MM.1S (cell line): ENCODE measurements around the gene LTBP1.

Source experiments
- DNase-seq: peaks from one replicate; pipeline ENCODE4 v3.0.0-alpha.2; 2015
- H2AFZ ChIP-seq: fragments of 300-600 bp; sonication (generic); 2 replicates; pipeline ENCODE4 v1.6.0; 2016; ENCODE audit warnings: antibody characterized with exemption, low read length
- H3F3A ChIP-seq: fragments of 300-600 bp; sonication (generic); 2 replicates; pipeline ENCODE4 v1.6.1; 2016; ENCODE audit warnings: mild to moderate bottlenecking, antibody characterized with exemption, low read length, moderate library complexity, mixed read lengths; ENCODE audit not compliant: insufficient read depth
- H3K27ac ChIP-seq: fragments of 300-600 bp; sonication (generic); 2 replicates; pipeline ENCODE4 v1.5.1; 2016; ENCODE audit warnings: mild to moderate bottlenecking, low read length
- H3K27me3 ChIP-seq: fragments of 300-600 bp; sonication (generic); replicated peaks from 2 replicates; pipeline ENCODE4 v1.6.0; 2016; ENCODE audit warnings: low read length; ENCODE audit not compliant: insufficient read depth
- H3K36me3 ChIP-seq: fragments of 300-600 bp; sonication (generic); replicated peaks from 2 replicates; pipeline ENCODE4 v1.6.1; 2016; ENCODE audit warnings: mild to moderate bottlenecking, low read length, mixed read lengths; ENCODE audit not compliant: insufficient read depth
- H3K4me1 ChIP-seq: fragments of 300-600 bp; sonication (generic); 2 replicates; pipeline ENCODE4 v1.6.1; 2016; ENCODE audit warnings: low read length, mixed read lengths
- H3K4me2 ChIP-seq: fragments of 300-600 bp; sonication (generic); 2 replicates; pipeline ENCODE4 v1.6.0; 2016; ENCODE audit warnings: low read depth, low read length
- H3K4me3 ChIP-seq: fragments of 300-600 bp; sonication (generic); 2 replicates; pipeline ENCODE4 v1.5.1; 2016; ENCODE audit warnings: low read length, mixed read lengths
- H3K79me2 ChIP-seq: fragments of 300-600 bp; sonication (generic); 2 replicates; pipeline ENCODE4 v1.6.1; 2016; ENCODE audit warnings: mixed run types, low read length, mixed read lengths
- H3K9ac ChIP-seq: fragments of 300-600 bp; sonication (generic); 2 replicates; pipeline ENCODE4 v1.6.1; 2016; ENCODE audit warnings: low read length, mixed read lengths
- H3K9me2 ChIP-seq: fragments of 300-600 bp; sonication (generic); replicated peaks from 2 replicates; pipeline ENCODE4 v1.6.1; 2016; ENCODE audit warnings: mild to moderate bottlenecking, low read length, mixed read lengths; ENCODE audit not compliant: insufficient read depth
- H3K9me3 ChIP-seq: fragments of 300-600 bp; sonication (generic); replicated peaks from 2 replicates; pipeline ENCODE4 v1.6.1; 2016; ENCODE audit warnings: mild to moderate bottlenecking, low read length, mixed read lengths; ENCODE audit not compliant: insufficient read depth
- H4K20me1 ChIP-seq: fragments of 300-600 bp; sonication (generic); 2 replicates; pipeline ENCODE4 v1.6.1; 2016; ENCODE audit warnings: mild to moderate bottlenecking, low read length, moderate library complexity, mixed read lengths; ENCODE audit not compliant: insufficient read depth
- EZH2 ChIP-seq: fragments of 300-600 bp; sonication (generic); optimal IDR thresholded peaks from 2 replicates; pipeline ENCODE3; 2017; ENCODE audit warnings: low read depth, mild to moderate bottlenecking, antibody characterized with exemption, low read length, mixed read lengths
- EZH2phosphoT487 ChIP-seq: fragments of 300-600 bp; sonication (generic); IDR thresholded peaks from 2 replicates; pipeline ENCODE4 v1.6.1; 2018; ENCODE audit warnings: antibody characterized with exemption, low read length
- TF ChIP-seq, protein P1 (sequence below): fragments of 300-600 bp; sonication (generic); IDR thresholded peaks from 2 replicates; pipeline ENCODE4 v1.5.1; 2016; ENCODE audit warnings: antibody characterized with exemption, low read length, mixed read lengths

The LTBP1 gene

DNA sequence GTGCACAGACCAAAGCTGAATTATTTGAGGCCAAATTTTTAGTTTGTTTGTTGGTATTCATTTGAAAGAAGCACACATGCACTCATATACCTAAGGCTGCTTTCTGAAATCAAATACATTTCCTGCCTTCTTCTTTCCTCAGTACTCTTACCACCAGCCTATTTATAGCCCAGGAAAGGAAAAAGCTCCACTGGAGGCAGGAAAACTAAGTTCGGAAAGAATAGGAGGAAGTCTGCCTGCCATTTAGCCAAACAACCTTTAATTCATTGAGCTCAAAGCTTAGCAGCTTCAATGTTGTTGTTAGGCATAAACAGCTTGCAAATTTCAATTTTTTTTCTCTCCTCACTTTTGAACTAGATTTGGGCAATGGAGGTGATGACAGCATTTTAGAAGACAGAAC is 489.3 kb downstream of the LTBP1 start:
- Histone ChIP-seq H3K9me2 (no peaks in the 10 kb centered on the region), H3K4me3 (no peak overlapping the region), H3K27ac (no peak overlapping the region), H3K4me2 (no peak overlapping the region), H3K4me1 (no peaks in the 10 kb centered on the region), H3K9ac (no peak overlapping the region), H3K36me3 (no peaks in the 10 kb centered on the region), H2AFZ (no peak overlapping the region), H3K9me3 (no peaks in the 10 kb centered on the region), H3F3A (no peaks in the 10 kb centered on the region), H4K20me1 (no peaks in the 10 kb centered on the region), H3K79me2 (no peaks in the 10 kb centered on the region), H3K27me3 (no peaks in the 10 kb centered on the region)
- no peak for DNase-seq
- no peak for TF ChIP-seq EZH2
- TF ChIP-seq, protein P1, sequence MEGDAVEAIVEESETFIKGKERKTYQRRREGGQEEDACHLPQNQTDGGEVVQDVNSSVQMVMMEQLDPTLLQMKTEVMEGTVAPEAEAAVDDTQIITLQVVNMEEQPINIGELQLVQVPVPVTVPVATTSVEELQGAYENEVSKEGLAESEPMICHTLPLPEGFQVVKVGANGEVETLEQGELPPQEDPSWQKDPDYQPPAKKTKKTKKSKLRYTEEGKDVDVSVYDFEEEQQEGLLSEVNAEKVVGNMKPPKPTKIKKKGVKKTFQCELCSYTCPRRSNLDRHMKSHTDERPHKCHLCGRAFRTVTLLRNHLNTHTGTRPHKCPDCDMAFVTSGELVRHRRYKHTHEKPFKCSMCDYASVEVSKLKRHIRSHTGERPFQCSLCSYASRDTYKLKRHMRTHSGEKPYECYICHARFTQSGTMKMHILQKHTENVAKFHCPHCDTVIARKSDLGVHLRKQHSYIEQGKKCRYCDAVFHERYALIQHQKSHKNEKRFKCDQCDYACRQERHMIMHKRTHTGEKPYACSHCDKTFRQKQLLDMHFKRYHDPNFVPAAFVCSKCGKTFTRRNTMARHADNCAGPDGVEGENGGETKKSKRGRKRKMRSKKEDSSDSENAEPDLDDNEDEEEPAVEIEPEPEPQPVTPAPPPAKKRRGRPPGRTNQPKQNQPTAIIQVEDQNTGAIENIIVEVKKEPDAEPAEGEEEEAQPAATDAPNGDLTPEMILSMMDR, result no peak
- TF ChIP-seq EZH2phosphoT487, result no peak

DNA sequence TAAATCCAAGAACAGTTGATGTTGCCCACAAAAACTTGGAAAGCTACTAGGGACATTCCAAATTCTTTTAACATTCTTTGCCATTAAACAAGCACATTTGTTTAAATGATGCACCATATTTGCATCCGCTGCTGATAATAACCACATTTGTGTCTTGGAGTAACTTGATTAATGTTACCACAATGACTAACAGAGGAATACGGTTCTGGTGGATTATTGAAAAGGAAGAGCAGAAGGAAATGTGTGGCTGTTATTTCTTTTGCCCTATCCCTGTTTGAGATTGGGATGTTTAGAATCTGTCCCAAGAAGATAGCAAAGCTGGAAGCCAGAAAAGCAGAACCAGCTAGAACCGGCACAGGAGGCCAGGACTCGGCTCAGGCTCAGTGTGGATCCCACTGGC is 490.5 kb downstream of the LTBP1 start:
- no peaks in the 10 kb centered on the region for H3K4me1 ChIP-seq
- DNase-seq, result no peak
- no peak overlapping the region for H3K9ac ChIP-seq

DNA sequence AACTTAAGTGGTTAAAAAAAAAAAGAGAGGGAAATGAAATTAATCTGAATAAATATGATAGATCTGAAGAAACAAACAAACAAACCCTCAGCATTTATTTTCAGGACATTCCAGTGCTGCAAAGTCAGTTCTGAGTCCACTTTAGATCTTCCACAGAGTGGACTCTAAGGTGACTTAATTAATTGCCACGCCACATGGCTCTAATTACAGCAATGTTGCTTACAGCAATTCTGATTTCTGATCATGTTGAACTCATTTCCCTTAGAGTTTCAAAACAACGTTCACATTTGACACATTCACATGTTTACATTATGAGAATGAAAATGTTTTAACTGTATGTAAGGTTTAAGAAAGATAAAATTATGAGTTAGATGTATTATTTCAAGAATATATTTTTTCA is 491.1 kb downstream of the LTBP1 start:
- Histone ChIP-seq H3K4me2 (no peak overlapping the region), H3K4me3 (no peak overlapping the region), H3K27ac (no peak overlapping the region), H2AFZ (no peak overlapping the region), H3K9me2 (no peaks in the 10 kb centered on the region), H3K9me3 (no peaks in the 10 kb centered on the region), H3K9ac (no peak overlapping the region), H3K4me1 (no peaks in the 10 kb centered on the region), H3K27me3 (no peaks in the 10 kb centered on the region), H4K20me1 (no peaks in the 10 kb centered on the region), H3K36me3 (no peaks in the 10 kb centered on the region), H3F3A (no peaks in the 10 kb centered on the region), H3K79me2 (no peaks in the 10 kb centered on the region)
- TF ChIP-seq, protein P1, result no peak
- TF ChIP-seq EZH2phosphoT487, result no peak
- no peak for TF ChIP-seq EZH2
- DNase-seq, result no peak

More for the DNA sequence above, 490.5 kb downstream of the LTBP1 start:
- Histone ChIP-seq H3K27me3 (no peaks in the 10 kb centered on the region), H3K4me3 (no peak overlapping the region), H3K36me3 (no peaks in the 10 kb centered on the region), H2AFZ (no peak overlapping the region), H3F3A (no peaks in the 10 kb centered on the region), H3K79me2 (no peaks in the 10 kb centered on the region), H3K27ac (no peak overlapping the region), H3K4me2 (no peak overlapping the region), H4K20me1 (no peaks in the 10 kb centered on the region), H3K9me2 (no peaks in the 10 kb centered on the region), H3K9me3 (no peaks in the 10 kb centered on the region)
- TF ChIP-seq EZH2phosphoT487 (no peak), EZH2 (no peak)
- TF ChIP-seq, protein P1, result no peak
